ENCODE results near the gene NUDT13.

The NUDT13 gene

DNA sequence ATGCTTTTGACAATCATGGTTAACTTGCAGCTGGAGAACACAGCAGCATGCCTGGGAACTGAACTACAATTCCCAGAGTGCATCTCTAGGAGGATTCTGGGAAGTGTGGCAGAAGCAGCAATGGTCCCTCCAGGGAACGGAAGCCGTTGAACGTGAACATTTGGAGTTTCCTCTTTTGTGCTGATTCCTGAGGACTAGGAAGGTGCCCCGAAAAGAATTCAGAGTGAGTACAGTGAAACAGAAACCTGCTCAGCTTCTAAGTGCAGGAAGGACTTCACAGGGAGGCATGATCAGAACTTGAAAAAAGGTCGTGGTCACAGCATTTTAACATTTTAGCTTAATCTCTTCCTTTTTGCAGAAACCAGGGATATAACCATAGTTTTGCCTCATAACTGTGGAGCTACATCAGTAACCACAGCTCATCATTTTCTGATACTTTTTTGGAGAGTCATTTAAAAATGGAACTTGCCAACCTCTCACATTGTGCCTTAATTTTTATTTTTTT, at the start of gene NUDT13:
Gene NUDT13 (plus strand): TSS at position 111 of the 505 bp plus-strand sequence. CDS start 3,911 bp downstream, outside the sequence.
- DNase-seq (ENCODE audit: low read depth in 3 of 3) = peak in 1 of 3 experiments; percentile 10

GRCh38 chr10:73060738-73061635, 49.3 kb upstream of the NUDT13 start:
- DNase-seq (ENCODE audit: low read depth in 3 of 3) = no peak

DNA sequence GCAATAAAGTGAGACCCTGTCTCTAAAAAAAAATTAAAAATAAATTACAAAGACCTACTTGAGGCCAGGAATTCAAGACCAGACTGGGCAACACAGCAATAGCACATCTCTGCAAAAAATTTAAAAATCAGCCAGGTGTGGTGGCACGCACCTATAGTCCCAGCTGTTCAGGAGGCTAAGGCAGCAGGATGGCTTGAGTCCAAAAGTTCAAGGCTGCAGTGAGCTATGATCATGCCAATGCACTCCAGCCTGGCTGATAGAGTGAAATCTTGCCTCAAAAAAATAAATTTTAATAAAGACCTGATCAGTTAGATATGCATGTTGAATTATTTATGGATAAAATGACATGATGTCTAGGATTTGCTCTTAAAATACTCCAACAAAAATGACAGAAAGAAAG, 48.5 kb upstream of the NUDT13 start:
- no peak for DNase-seq (ENCODE audit: low read depth in 3 of 3)

GRCh38 chr10:73065441-73065840, 44.8 kb upstream of the NUDT13 start:
- DNase-seq (ENCODE audit: low read depth in 3 of 3) = no peak

- no peak for DNase-seq (ENCODE audit: low read depth in 3 of 3)
Observed at GRCh38 chr10:73073627-73074026, 36.6 kb upstream of the NUDT13 start.

DNA sequence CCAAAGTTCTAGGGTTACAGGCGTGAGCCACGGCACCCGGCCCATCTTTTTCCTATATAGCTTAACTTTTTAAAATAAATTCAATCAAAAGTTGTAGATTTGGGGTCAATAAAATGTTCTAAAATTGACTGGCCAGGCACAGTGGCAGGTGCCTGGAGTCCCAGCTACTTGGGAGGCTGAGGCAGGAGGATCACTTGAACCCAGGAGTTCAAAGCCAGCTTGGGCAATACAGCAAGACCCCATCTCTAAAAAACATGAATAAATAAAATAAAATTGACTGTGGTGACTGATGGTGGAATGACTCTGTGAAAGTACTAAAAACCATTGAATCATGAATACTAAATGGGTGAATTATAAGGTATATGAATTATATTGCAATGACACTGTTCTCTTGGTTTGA, 34.4 kb upstream of the NUDT13 start:
- DNase-seq (ENCODE audit: low read depth in 3 of 3) = no peak

DNA sequence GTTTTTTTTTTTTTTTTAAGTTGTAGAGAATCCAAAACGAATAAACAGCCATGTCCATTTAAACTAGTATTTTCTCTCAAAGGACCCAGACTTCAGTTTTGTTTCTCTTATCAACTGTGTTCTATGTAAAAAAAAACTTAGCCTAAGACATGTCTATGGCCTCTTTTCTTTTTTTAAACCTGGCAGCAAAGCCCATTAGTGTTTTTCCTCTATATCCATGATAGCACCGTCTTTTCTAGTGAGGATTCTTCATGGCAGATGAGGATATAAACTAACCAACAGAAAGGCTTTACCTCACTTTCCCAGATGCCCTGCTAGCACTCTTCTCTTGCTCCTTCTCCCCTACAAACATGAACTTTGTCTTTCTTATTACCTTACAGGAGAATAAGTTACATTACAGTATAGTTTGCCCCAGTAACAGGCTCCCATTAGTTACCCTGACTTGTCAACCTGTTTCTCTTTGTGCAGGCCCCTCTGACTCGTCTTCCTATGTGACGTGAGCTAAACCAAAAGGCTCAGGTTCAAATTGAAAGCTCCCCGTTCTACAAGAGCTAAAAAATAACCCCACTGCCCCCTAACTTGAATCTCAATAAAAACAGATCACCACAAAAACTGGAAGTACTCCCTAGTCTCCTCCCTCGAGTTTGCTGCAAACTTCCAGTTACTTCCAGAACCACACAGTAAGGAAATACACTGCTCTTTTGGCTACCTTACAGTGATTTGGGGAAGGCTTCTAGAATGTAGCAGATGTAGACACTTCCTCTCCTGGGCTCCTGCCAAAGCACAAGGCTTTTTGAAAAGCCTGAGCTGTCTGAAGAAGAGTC, 33.7 kb upstream of the NUDT13 start:
- DNase-seq (ENCODE audit: low read depth in 3 of 3) = no peak

DNA sequence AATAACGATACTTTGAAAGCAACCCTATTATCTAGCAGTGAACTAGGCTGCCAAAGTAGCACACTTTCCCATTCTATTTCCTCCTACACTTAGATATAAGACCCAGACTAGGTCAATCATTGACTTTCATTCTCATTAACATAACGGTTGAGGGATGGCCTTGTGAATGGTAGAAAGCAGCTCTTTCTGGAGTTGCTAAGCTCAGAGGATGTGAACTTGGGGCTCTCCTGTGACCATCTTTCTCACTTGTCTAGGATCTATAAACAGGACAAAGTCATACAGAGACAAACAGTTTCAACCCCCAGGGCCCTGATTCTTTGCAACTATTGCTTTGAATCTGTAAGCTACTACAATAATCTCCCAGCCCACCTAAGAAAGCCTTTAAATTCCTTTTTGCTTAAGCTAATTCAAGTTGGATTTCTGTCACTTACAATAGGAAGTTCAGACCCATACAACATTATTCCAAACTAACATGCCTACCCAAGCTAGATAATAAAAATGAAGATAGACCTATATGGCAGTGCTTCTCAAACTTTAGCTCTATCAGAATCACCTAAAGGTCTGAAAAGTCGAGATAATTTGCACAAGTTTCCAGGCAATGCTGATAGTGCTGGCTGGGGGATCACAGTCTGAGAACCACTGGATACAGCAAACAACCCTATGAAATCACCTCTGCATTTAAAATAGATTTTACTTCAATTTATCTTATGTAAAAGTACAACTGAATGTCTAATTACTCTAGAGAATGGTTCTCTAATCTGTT, 30.3 kb upstream of the NUDT13 start:
- no peak for DNase-seq (ENCODE audit: low read depth in 3 of 3)

- DNase-seq (ENCODE audit: low read depth in 3 of 3) = no peak
Observed at GRCh38 chr10:73083221-73083620, 27.0 kb upstream of the NUDT13 start.

GRCh38 chr10:73084209-73084608, 26.0 kb upstream of the NUDT13 start:
- no peak for DNase-seq (ENCODE audit: low read depth in 3 of 3)

DNA sequence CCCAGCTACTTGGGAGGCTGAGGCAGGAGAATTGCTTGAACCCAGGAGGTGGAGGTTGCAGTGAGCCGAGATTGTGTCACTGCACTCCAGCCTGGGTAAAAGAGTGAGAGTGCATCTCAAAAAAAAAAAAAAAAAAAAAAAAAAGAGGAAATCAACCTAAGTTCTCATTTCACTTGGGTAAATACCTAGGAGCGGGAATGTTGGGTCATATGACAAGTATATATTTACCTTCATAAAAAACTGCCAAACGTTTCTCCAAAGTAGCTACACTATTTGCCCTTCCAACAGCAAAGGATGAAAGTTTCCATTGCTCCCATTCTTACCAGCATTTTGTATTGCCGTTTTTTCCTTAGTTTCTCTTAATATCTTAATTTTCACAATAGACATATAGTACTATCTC, 23.4 kb upstream of the NUDT13 start:
- DNase-seq (ENCODE audit: low read depth in 3 of 3) = no peak

DNA sequence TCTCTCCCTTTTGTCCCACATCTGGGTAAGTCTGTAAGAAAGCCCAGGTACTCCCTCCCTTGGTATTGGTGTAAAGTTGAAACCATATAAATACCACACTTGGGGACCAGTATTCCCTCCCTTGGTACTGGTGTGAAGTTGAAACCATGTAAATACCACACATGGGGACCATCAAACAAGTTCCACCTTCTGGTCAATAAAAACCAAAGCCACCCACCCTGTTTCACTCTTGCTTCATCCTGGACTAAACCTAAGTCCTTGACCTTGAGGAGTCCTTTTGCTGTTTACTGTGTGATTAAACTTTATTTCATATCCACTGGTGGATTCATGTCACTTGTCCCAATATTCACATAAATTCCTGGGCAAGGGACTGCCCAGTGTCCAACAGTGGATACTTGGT, 22.0 kb upstream of the NUDT13 start:
- DNase-seq (ENCODE audit: low read depth in 3 of 3) = no peak

DNA sequence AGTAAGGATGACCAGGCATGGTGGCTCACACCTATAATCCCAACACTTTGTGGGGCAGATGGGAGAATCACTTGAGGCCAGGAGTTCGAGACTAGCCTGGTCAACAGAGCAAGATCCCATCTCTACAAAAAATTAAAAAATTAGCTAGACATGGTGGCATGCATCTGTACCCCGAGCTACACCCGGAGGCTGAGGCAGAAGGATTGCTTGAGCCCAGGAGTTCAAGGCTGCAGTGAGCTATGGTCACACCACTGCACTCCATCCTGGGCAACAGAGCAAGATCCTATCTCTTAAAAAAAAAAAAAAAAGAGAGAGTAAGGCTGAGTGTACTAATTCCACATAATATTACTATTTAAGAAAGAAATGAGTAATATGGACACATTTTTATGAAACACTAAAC, 17.4 kb upstream of the NUDT13 start:
- DNase-seq (ENCODE audit: low read depth in 3 of 3) = no peak

DNA sequence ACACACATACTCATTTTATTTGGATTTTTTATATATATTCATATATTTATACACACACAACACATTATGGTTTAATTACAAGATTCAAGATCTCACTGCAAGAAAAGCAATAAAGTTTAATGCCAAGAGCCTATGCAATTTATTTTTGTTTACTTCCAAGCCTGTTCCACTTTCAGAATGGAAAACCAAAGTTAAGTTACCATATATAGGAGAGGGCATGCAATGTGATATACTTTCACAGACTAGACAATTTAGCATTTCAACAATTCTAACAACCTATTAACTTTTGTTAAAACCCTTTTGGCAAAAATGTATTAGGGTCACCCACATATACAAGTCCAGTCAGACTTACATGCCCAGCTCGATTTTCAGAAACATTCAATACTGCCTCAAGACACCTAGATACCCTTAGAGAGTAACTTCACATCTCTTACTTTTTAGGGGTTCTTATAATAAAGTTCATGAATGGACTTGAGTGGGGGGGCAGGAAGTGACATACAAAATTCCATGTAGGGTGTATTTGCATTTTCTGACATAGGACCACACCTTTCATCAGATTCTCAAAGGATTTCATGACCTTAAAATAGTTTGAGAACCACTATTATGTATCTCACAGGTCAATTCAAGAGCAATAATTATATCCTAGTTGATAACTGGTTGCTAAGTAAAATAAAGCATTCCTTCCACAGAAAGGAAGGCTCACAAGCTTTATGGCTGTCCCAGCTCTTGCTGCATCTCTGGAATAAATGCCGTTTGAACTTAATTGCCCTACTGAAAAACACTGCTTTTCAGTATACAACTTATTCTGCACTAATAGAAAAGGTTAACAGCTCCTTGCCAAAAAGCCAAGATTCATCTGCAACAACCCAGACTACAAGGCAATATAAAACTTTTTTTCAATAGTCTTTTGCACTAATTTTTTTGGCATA, 16.1 kb upstream of the NUDT13 start:
- DNase-seq (ENCODE audit: low read depth in 3 of 3) = no peak

- no peak for DNase-seq (ENCODE audit: low read depth in 3 of 3)
Observed at GRCh38 chr10:73094986-73095480, 15.2 kb upstream of the NUDT13 start.

GRCh38 chr10:73095481-73096021, 14.7 kb upstream of the NUDT13 start:
- DNase-seq (ENCODE audit: low read depth in 3 of 3) = peak in 1 of 3 experiments; percentile 11

- peak; percentile 44 to 46 (median 45) for DNase-seq (ENCODE audit: low read depth in 3 of 3)
Observed at GRCh38 chr10:73096041-73096448, 14.2 kb upstream of the NUDT13 start.

GRCh38 chr10:73096449-73097304, 13.6 kb upstream of the NUDT13 start, which contains the start of gene P4HA1:
Gene P4HA1 (minus strand): TSS chr10:73096866. CDS start chr10:73074883, 21,983 bp downstream.
- DNase-seq (ENCODE audit: low read depth in 3 of 3) = peak; percentile 96 to 97 (median 97)

GRCh38 chr10:73097305-73097670, 13.0 kb upstream of the NUDT13 start:
- no peak for DNase-seq (ENCODE audit: low read depth in 3 of 3)

Measured in stimulated activated CD4-positive, alpha-beta T cell treated with anti-CD3 and anti-CD28 coated beads, TNF-alpha, amount 100 ng/mL, for 4 hours (primary cell).